ENCODE measurements around the gene PDCD5.
A peak's percentile ranks its signal among the peaks of the same experiment; 100 is the strongest.

Gene PDCD5

DNA sequence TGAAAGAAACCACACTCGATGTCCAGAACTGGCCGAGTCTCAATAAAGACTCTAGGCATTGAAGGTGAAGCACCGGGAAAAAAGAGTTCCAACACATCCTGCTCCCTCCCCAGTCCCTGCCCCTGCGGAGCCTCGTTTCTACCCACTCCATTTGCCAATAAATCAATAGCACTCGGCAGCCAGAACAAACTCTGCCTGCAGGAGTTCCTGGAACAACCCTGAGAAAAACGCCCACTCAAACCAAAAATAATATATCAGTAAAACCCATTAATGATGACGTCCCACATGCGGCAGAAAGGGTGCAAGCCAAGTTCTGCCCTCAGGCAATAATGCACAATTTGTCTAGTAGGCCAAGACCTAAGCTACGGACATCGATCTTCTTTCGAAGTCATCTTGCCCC lies 41.0 kb downstream of the PDCD5 start:
- no peak for TF ChIP-seq SPI1 (IDR thresholded peaks at IDR 0.05; ENCODE audit: borderline replicate concordance, low read depth)
- TF ChIP-seq CTCF (IDR thresholded peaks at IDR 0.05; ENCODE audit: insufficient read depth, low read length): no peak
- no peak for TF ChIP-seq REST (IDR thresholded peaks at IDR 0.05; ENCODE audit: insufficient replicate concordance, low read depth)
- TF ChIP-seq GABPA (IDR thresholded peaks at IDR 0.05; ENCODE audit: low read depth): no peak
- TF ChIP-seq POLR2AphosphoS5 (IDR thresholded peaks at IDR 0.05; ENCODE audit: low read depth): no peak
- Histone ChIP-seq H3K27ac (replicated peaks) (no peak overlapping the region), H3K4me3 (replicated peaks; ENCODE audit: insufficient read depth, low read length) (no peak overlapping the region), H3K27me3 (ENCODE audit: insufficient read depth, poor library complexity, severe bottlenecking) (no peaks in the 10 kb centered on the region)
- DNase-seq (ENCODE audit: low read depth in 1 of 2, low spot score in 1 of 2): no peak

DNA sequence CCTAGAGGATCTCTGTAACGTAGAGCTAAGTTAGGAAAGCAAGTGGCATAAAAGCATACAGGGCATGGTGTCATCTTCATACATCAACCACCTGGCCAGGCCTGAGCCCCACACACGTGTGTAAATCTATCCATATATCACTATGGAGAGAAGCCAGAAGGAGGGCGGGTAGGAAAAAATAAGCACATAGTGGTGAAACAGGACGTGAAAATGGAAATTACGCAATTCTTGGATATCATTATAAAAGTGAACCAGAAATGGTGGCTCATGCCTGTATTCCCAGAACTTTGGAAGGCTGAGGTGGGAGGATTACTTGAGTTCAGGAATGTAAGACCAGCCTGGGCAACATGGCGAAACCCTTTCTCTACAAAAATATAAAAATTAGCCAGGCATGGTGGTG lies 43.4 kb downstream of the PDCD5 start:
- Histone ChIP-seq H3K27ac (replicated peaks) (no peak overlapping the region), H3K27me3 (ENCODE audit: insufficient read depth, poor library complexity, severe bottlenecking) (no peaks in the 10 kb centered on the region), H3K4me3 (replicated peaks; ENCODE audit: insufficient read depth, low read length) (no peak overlapping the region)
- TF ChIP-seq POLR2AphosphoS5 (IDR thresholded peaks at IDR 0.05; ENCODE audit: low read depth): no peak
- TF ChIP-seq CTCF (IDR thresholded peaks at IDR 0.05; ENCODE audit: insufficient read depth, low read length): no peak
- no peak for TF ChIP-seq REST (IDR thresholded peaks at IDR 0.05; ENCODE audit: insufficient replicate concordance, low read depth)
- TF ChIP-seq SPI1 (IDR thresholded peaks at IDR 0.05; ENCODE audit: borderline replicate concordance, low read depth): no peak
- TF ChIP-seq GABPA (IDR thresholded peaks at IDR 0.05; ENCODE audit: low read depth): no peak
- peak in 1 of 2 experiments; percentile 6 for DNase-seq (ENCODE audit: low read depth in 1 of 2, low spot score in 1 of 2)

DNA sequence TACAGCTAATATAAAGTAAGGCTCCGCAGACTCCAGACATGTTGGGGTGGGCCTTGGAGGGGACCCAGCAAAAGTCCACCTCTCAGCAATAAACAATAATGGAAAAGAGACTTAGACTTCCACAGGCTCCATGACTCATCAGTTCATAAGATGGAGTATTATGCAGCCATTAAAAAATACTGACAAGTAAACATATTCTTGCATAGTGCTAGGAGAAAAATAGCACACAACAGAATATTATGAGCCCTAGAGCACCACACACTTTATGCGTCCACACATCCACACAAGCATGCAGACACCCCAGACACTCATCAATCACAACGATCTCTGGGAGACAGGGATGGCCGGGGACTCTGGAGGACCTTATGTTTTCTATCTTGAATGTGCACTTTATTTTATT lies 46.0 kb downstream of the PDCD5 start:
- no peaks in the 10 kb centered on the region for H3K27me3 ChIP-seq (ENCODE audit: insufficient read depth, poor library complexity, severe bottlenecking)
- no peak for TF ChIP-seq POLR2AphosphoS5 (IDR thresholded peaks at IDR 0.05; ENCODE audit: low read depth)
- TF ChIP-seq SPI1 (IDR thresholded peaks at IDR 0.05; ENCODE audit: borderline replicate concordance, low read depth): no peak
- TF ChIP-seq REST (IDR thresholded peaks at IDR 0.05; ENCODE audit: insufficient replicate concordance, low read depth): no peak
- no peak for TF ChIP-seq CTCF (IDR thresholded peaks at IDR 0.05; ENCODE audit: insufficient read depth, low read length)
- TF ChIP-seq GABPA (IDR thresholded peaks at IDR 0.05; ENCODE audit: low read depth): no peak

More for the DNA sequence above, 46.0 kb downstream of the PDCD5 start:
- DNase-seq (ENCODE audit: low read depth in 1 of 2, low spot score in 1 of 2): no peak
- H3K4me3 ChIP-seq (replicated peaks; ENCODE audit: insufficient read depth, low read length): no peak overlapping the region
- no peak overlapping the region for H3K27ac ChIP-seq (replicated peaks)

Measured in HL-60 (cell line).